H1 (cell line): ENCODE results near the gene OSBPL2. TPM values are rescaled to one million over a fixed set of nuclear protein-coding genes. Genes with fewer than 3 reads are reported as not detected.

ENCODE experiments used
- CEBPB ChIP-seq: IDR thresholded peaks from 2 replicates; pipeline ENCODE4 v1.6.1; 2012; ENCODE audit warnings: low read depth, low read length
- CHD2 ChIP-seq: IDR thresholded peaks from 2 replicates; pipeline ENCODE4 v1.6.1; 2012; ENCODE audit warnings: low read length, improper control_type of control experiment
- KDM5A ChIP-seq: fragments of 200-600 bp; IDR thresholded peaks from 2 replicates; pipeline ENCODE4 v1.7.1; 2012; ENCODE audit warnings: mild to moderate bottlenecking, low read length, inconsistent platforms, mixed read lengths
- NRF1 ChIP-seq: IDR thresholded peaks from 2 replicates; pipeline ENCODE4 v1.6.1; 2011; ENCODE audit warnings: mild to moderate bottlenecking, low read depth, low read length, improper control_type of control experiment
- RNF2 ChIP-seq: fragments of 200-900, 300-1000 bp; sonication (generic); IDR thresholded peaks from 2 replicates; pipeline ENCODE4 v1.7.1; 2016; ENCODE audit warnings: borderline replicate concordance, low read depth, mild to moderate bottlenecking, antibody characterized with exemption, low read length; ENCODE audit not compliant: poor library complexity, severe bottlenecking; ENCODE audit errors: missing control alignments
- RXRA ChIP-seq: IDR thresholded peaks from 2 replicates; pipeline ENCODE4 v1.6.1; 2011; ENCODE audit warnings: low read depth, mild to moderate bottlenecking, low read length, moderate library complexity; ENCODE audit not compliant: insufficient read depth
- TBP ChIP-seq: IDR thresholded peaks from 2 replicates; pipeline ENCODE4 v1.6.1; 2011; ENCODE audit warnings: low read depth, low read length, improper control_type of control experiment
- polyA plus RNA-seq, 7 experiments: library from polyadenylated mRNA; depleted of rRNA in 3 of 7; stranded (reverse) in 5 of 7; unstranded in 2 of 7; fragments of >200 nt in 5 of 7; fragments of 200-250 nt in 2 of 7; gene quantifications; 1 replicate in 5 of 7; 2 replicates in 1 of 7; 4 replicates in 1 of 7; pipeline versions ENCODE4 v1.2.1 to v1.2.3, GENCODE V29; 2011 to 2013; ENCODE audit warnings: missing spikeins in 2 of 7, mixed read lengths in 2 of 7
- total RNA-seq: library from RNA; stranded (reverse); fragmentation: NEBNext Ultra II Directional; extraction: Animal tissue kit (Norgen Biotek cat#: 25700); gene quantifications from 2 replicates; pipeline ENCODE4 v1.2.1, GENCODE V29; 2021
- TF ChIP-seq, protein P1 (sequence below): IDR thresholded peaks from 2 replicates; pipeline ENCODE4 v1.6.1; 2012; ENCODE audit warnings: low read length, inconsistent platforms

The OSBPL2 gene
- total and polyA plus RNA-seq, 2 of the 8 experiments (the other 6 are each of a cell fraction or from before 2014, with no cell fraction given), result 11.7 to 42.4 TPM

DNA sequence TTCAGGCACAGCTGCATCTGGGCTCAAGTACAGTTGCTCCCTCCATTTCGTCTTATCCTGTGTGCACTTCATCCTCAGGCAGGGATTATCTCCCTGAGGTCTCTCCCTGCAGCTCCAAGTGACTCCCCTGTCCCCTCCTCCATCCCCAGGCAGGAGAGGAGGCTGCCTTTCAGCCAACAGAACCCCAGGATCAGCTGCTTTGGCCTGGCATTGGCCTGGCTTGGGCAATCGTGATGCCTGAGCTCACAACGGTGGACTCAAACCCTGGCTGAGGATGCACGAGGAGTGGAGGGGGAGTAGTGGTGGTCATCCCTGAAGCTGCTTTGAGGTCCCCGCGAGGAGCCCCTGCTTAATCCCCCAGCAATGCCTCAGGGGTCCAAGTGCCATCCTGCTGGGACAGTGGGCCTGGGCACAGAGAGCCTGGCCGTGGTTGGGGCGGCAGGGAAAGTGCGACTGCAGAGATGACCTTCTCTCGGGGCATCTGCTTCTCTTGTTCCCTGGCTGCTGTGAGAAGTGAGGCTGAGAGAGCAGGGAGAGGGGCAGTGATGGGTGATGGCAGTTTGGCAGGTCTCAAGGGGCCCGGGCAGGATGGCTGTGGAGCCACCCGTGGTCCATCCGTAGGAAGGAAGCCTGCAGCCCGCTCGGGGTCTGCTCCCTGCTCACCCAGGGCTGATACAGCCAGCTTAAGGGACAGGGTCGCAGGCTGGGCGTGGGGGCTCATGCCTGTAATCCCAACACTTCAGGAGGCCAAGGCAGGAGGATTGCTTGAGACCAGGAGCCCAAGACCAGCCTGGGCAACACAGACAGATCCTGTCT, 12.3 kb upstream of the OSBPL2 start (continued):
- TF ChIP-seq RXRA (no peak), NRF1 (no peak), RNF2 (no peak), CHD2 (no peak), TBP (no peak), KDM5A (no peak), CEBPB (no peak)
- TF ChIP-seq, protein P1, sequence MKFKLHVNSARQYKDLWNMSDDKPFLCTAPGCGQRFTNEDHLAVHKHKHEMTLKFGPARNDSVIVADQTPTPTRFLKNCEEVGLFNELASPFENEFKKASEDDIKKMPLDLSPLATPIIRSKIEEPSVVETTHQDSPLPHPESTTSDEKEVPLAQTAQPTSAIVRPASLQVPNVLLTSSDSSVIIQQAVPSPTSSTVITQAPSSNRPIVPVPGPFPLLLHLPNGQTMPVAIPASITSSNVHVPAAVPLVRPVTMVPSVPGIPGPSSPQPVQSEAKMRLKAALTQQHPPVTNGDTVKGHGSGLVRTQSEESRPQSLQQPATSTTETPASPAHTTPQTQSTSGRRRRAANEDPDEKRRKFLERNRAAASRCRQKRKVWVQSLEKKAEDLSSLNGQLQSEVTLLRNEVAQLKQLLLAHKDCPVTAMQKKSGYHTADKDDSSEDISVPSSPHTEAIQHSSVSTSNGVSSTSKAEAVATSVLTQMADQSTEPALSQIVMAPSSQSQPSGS, result no peak
